Hindlimb muscle (tissue), 1 donor: Measurements from ENCODE around the gene TASOR2. TPM values are rescaled to one million over a fixed set of nuclear protein-coding genes. Genes with fewer than 3 reads are reported as not detected.

Source experiments
- DNase-seq: peaks from one replicate; pipeline ENCODE4 v3.0.0-alpha.2; 2013
- polyA plus RNA-seq: library from polyadenylated mRNA; unstranded; fragments of 120-200 nt; gene quantifications from one replicate; pipeline ENCODE4 v1.2.1, GENCODE V29; 2013; ENCODE audit not compliant: insufficient read length

The TASOR2 gene
- polyA plus RNA-seq, 1 donor: 29.3 TPM

DNA sequence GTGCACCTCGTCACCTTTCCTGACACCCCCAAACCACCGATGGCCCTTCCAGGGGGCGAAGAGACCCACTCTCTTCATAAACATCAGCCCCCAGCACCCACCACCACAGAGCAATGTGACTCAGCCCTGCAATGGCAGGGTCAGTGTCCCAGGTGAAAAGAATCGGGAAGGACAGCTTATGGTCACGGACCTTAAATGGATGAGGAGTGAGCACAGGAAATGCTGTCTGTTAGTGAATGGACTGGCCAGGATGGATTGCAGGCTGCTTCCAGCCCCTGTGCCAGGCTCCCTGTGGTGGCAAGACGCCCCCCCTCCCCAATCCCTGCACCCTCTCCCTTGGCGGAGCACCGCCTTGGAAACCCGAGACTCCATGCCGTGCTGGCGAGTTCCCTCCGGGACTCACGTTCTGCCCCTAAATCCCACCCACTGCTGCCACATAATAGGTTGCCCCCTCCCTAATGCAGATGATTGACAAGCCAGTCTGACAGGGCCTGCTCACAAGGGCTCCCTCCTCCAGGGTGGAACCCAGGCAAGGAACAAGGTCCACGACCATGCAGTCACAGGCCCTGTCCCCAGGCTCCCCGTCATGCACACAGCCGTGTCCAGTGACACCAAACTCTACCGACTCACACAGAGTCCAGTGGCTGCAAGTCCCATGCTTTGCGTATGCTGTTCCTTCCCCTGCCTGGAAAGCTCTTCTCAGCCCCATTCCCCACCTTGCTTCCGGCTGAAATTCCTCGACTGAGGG is 25.6 kb upstream of the TASOR2 start:
- DNase-seq: no peak

DNA sequence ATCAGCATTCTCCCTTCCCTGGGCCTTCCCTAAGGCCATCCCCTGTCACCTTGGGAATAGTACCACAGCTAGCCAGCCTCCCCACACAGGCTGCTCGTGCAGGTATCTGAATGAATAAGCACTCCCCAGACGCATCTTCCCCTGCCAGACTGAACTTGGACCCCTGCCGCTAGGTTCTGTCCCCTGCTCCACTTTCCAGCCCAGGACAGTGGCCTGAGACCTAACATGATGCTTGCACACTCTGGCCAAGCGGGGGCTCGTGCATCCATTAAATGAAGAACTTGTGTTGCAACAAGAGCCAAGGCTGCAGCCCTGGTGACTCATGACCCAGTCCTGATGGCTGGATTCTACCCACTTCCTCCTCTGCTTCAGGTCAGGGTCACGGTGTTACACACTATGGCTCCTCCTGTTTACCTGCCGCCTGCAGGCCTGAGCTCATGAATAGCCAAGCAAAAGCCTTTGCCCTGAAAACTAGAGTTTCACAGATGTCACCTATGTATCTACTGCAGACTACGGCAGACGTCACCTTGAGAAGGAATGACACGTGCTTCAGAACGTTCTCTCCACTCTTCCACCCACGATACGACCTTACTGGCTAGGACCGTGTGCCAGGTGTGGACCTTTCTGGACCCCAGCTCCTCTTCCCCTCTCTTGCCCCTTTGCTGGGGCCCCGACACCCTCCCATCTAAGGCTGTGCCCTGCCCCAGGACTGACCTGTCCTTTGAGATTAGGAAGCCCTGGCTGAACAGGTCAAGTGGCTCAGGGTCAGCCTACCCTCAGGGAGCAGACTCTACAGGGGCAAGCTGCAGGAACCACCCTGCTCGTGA is 24.7 kb upstream of the TASOR2 start:
- no peak for DNase-seq

DNA sequence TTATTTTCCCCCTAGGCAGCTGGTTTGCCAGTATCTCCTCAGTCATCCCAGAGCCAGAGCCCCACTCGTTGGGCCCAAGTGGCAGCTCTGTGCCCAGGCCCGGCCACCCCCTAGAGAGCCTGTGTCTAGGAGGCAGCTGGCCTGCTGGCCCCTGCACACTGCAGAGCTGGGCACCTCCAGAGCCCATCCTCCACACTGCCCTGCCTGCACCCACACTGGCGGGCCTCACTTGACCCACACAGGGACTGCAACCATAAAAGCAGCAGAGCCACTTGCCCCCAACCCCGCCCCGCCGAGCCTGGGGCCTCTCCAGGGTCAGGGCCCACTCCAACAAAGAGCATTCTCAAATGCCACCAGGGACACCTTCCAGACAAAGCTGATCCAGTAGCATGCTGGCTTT is 23.6 kb upstream of the TASOR2 start:
- no peak for DNase-seq

DNA sequence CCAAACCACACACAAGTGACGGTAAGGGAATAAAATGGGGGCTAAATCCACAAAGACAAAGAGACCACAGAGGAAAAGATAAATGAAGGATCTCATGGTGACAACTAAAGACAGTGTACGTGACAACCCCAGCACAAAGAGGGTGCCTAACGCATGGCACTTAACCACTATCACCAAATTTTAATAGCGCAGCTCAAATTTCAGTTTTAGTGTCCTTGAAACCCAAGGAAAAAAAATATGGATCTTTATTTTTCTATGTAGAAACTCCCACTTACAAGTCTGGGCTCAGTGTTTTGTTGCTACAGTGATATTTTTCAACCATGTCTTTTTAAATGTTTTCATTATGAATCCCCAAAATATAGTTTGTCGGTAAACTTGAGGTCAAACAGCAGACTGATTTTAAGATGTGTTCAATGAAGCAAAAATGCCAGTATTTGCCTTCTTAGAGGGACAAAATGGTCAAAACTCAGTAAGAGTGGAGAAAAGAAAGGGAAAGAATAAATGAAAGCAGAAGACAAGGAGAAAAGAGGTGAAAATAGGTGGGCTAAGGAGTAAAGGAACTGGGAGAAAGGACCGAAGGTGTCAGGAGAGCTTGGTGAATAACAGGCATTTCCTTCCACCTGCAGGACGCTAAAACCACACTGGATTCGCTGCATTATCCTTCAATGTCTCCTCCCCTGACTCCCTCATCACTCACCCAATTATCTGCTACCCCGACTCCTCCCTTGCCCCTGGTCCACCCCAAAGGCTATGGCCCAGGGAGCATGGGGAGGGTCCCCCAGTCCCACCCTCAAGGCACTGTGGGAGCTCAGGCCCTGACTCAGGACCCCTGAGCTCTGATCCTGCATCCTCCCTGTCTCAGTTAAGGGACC is 21.7 kb upstream of the TASOR2 start:
- no peak for DNase-seq

DNA sequence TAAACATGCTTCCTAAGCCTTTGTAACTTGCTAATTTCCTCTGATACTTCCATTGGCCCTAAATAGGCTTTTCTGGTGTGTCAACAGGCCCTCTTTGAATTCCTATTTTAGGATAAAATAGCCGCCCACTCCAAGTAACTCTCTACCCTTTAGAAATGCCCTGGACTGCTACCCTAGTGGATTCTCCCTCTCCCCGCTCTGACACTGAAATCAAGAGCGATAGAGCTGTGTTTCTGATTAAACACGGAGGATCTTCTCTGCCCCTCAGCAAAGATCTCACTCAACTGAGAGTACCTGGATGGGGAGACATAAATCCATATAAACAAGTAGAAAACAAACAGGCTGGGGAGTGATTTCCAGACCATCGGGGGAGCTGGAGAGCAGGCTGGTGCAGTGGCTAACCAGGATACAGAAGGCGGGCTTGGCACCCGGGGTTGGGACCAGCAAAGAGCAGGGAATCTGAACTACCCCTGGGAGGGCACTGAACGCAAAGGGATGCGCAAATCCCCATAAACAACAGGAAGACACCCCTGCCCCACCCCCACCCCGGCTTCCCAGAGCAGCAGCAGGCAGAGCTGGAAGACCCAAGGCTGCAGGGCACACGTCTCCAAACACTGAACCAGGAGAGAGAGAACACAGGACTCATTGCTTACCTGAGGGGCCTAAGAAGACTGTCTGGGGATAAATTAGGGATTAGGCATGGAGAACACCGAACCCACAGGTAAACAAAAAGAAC is 20.8 kb upstream of the TASOR2 start:
- DNase-seq: no peak

DNA sequence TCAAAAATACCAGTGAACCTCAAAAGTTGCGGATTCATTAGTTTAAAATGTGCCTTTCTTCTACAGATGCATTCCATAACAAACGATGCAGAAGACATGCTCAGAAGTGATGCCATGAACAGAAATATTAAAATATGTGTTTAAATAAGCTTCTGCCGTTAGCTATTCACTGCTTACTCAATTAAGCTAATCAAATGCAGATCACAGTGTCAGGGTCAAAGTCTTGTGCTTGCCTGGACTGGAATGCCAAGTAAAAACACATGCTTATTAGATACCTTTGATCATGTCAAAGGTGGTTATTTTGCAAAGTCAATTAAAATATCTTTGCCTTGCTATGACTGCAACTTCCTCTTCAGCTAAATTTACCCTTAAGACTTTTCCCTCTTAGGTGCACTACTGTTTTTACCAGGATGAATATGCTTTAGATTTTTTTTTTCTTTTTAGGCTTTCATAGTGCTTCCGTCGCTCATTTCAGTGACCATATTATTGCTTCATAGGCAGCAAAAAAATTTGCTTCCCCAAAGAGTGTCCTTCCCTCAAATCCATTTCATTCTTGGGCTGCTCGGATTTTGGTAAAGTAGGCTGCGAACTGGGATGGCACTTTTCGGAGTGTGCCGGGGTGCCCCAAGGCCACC is 19.1 kb upstream of the TASOR2 start:
- DNase-seq: no peak

DNA sequence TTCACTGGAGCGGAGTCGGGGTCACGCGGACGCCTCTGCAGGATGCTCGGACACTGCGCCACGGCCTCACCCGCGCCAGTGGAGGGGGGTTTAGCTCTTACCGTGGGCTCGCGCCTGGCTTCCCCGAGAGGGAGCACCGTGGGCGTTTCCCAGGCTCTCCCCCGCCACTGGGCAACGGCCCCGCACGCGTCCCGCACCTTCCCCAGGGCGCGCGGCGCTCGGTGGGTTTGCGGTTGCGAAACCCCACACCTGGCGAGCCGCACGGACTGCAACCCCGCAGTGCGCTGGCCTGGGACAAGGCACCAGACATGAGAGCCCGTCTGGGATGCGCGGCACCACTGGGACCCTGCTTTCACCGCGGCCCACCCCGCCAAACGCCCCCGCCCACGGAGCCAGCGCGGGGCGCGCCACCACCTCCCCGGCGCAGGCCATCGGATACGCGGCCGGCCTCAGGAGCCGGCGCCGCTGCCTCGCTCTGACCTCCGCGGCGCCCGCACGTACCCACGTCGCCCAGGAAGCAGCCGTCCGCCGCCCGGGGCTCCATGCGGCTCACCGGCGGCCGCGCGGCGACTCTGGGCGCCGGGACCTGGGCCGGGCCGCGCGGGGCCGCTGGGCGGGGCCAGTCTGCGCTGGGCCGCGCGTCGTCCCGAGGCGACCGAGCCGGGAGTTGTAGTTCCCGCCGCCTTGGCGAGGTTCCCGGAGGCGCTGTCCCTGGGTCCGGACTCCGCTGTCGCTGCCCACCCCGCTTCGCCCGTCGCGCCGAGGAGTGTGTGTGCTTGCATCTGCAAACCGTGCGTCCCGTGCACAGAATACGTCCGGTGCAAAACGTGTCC is 18.4 kb upstream of the TASOR2 start, which contains the start of gene ASB13:
TSS of gene ASB13 (minus strand) at position 588 of the 833 bp plus-strand sequence. CDS start at position 544, 44 bp downstream.
- DNase-seq: peak; percentile 78

DNA sequence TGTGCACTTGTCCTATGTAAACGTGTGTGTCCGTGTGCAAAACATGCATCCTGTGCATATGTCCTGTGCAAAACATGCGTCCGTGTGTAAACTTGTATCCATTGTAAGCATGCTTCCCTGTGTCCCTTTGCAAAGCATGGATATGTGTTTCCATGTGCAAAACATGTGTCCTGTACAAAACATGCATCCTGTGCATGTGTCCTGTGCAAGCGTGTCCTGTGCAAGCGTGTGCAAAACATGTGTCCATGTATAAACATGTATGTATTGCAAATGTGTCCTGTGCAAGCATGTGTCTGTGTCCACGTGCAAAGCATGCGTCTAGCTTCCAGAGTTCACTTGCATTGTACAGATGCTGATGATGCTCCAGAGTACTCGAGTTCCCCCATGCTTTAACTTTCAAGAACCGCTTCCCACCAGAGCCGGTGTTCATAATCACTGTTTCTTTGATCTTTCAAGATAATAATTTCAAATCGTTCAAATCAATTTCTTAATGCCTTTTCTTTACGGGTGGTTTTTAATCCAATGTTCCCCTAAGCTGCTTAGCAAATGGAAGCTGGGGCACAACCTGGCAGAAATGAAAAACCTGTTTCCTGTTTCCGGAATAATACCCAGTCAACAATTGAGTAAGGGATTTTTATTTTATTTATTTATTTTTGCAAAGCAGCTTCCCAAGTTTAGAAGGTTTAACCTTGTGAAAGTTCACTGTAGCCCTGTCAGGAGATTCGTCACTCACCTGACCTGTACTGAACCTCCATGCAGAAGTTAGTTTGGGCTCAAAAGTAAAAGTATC is 17.6 kb upstream of the TASOR2 start:
- no peak for DNase-seq

DNA sequence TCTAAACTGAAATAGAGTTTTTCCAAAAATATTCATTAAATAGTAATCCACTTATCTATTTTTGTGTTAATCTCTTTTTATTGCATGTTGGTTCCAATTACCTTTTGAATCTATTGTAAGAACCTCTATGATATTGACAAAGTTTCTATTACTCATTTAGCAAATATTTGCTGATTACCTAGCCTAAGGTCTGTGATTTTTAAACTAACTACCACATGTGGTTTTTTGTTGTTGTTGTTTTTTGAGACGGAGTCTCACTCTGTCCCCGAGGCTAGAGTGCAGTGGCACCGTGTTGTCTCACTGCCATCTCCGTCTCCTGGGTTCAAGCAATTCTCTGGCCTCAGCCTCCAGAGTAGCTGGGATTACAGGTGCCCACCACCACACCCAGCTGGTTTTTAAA is 16.2 kb upstream of the TASOR2 start:
- no peak for DNase-seq

DNA sequence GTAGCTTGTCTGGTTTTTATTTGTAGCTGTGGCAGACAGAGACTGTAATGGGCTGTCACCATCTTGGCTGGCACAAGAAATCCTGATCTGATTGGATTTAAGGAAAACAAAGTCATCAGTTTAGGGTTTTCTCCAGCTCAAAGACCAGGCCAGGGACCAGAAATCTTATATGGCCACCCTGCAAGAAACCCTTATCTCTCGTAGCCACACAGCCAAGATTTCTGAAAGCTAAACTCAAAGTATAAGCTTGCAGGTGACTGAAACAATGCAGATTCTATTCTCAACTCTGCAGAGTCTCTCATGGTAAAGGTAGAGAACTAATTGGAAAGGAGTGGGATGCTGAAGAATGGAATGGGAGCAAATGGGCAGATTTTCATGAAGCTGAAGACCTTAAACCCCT is 15.0 kb upstream of the TASOR2 start:
- no peak for DNase-seq

DNA sequence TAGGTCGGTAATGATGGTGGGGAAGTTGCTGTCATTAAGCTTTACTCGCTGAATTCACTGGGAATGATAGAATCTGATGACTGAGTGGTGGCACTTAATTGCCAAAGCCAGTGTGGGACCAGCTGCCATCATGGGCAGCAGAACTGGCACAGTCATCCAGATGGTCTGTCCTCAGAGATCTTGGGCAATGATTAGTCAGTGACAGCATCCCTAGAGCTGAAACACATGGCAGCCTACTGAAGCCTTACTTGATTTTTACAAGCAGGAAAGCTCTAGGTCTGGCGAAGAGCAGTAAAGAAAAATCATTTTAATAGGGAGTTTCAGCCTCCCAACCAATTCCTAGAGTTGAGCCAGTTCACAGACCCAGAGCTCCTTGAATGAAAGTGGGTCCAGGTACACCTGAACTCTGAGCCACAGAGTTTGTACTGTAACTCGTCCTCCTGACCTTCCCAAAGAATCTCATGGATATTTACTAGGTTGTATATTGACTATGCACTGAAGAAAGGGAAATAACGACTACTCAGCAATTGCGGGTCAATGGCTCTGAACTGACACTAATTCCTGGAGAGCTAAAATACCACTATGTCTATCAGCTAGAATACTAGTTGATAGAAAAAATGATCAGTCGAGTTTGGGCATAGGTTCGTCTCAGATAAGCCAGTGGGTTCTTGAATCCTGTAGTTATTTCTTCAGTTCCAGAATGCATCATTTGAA is 13.8 kb upstream of the TASOR2 start:
- DNase-seq: no peak

DNA sequence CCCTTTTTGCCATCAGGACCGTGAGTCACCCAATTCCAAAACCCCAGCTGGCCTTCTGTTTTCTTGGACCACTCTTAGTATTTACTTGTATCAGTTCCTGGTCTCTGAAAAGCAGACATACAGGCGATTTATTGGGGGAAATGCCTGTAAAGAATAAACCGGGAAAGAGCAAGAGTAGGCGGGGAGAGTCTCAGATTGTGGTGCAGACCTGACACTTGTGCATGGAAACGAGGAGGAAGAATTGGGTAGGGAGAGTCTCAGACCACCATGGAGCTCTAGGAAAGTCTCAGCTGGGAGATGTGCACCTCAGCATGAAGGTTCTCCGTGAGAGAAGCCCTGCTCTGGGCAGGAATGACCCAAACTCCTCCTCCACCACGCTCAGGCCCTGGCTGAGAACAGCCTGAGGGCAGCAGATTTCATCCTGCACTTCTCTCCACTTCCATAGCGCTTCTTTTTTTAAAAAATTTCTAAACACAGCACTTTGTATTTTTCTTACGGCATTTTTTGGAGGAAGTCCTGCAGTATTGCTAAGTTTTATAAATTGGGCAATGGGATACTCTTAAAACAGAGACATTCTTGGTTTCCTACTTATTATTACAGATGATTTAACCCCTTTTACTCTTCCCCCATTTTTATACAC is 6.1 kb upstream of the TASOR2 start:
- DNase-seq: no peak

DNA sequence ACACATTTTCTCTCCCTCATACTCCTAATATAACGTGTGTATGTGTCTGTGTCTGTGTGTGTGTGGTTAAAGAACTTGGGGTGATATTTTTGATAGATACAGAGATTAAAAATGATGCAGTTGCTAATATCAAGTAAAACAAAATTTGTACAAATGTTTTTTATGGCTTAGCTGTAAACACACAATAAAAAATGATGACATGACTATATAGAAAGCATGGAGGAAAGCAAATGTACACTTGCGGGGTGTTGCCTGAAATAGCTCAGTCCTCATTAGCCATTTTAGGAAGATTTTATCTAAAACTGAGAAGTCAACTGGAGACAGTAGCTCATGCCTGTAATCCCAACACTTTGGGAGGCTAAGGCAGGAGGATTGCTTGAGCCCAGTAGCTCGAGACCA is 5.6 kb upstream of the TASOR2 start:
- DNase-seq: no peak

DNA sequence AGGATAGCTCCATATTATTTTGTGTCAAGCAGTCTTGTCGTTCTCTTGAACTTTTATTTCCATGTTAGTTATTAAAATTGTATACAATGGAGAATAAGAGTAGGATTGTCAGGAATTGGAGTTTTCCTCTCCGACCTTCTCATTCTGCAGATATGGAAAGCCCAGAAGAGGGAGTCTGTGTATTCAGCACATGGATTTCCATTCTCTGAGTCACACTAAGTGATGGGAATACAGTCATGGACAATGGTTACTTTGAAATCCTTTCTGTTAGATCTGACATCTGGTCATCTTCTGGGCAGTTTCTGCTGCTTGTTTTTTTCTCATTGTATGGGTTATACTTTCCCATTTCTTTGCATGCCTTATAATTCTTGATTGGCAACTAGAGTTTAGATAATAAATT is 5.0 kb upstream of the TASOR2 start:
- no peak for DNase-seq

DNA sequence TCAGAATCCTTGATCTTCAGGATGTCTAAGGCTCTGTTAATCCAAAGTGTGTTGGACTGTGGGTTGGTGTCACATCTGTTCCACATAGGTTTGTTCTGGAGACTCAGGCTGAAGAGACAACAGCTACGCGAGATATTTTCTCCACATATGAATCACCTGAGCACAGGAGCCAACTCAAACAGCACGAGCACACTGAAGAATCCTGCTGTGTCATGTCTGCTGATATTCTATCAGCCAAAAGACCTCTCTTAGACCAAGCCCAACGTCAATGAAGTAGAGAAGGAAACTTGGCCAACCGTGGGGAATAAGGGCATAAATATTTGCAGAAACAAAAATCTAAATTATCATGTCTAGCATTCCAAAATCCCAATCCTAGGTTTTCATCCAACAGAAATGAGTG is 2.7 kb upstream of the TASOR2 start:
- no peak for DNase-seq

DNA sequence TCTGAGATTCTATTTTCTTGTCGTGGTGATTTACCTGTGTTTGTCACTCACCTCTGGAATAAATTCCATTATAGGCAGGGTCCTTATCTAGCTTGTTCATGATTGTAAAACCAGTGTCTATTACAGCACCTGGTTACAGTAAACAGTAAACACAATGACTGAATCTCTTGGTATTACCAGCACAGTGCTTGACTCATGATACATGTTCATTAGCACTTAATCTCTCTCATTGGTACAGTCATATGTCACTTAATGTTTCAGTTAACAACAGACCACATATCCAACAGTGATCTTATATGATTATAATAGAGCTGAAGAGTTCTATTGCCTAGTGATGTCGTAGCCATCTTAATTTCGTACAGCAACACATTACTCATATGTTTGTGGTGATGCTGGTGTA is 1.6 kb upstream of the TASOR2 start:
- DNase-seq: no peak

DNA sequence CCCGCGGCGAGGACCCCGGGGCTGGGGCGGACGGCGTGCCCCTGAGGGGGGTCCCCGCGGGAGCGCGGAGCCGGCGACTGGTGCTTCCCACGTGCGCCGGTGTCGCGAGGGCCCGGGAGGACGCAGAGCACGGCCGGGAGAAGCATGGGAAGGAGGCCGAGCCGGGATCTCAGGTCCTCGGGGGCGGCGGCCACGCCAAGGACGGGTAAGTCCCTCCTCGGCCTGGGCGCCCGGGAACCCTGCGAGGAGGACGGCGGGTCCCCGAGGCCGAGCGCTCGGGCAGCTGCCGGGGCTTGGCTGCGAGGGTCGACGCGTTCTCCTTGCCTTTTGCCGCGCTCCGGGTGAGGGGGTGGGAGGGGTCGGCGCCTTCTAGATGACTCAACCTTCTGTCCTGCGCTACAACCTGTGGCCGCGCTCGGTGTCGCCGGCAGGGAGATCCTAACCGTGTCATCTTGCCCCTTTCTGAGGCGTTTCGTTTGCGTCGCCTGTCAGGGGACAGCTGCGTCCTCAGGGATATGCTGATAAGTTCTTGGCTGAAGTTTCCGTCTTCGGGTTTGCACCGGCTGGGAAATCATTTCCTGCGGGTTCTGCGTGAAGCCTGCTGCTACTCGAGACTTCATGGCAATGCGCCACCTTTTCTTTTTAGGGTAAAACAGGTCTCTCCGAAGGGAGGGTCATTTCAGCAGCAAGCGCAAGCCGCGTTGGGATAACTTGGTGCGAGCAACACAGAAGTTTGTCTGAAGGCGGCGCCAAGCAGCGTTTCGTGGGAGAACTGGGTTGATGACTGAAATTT is 529 bp downstream of the TASOR2 start:
- DNase-seq: peak; percentile 74

DNA sequence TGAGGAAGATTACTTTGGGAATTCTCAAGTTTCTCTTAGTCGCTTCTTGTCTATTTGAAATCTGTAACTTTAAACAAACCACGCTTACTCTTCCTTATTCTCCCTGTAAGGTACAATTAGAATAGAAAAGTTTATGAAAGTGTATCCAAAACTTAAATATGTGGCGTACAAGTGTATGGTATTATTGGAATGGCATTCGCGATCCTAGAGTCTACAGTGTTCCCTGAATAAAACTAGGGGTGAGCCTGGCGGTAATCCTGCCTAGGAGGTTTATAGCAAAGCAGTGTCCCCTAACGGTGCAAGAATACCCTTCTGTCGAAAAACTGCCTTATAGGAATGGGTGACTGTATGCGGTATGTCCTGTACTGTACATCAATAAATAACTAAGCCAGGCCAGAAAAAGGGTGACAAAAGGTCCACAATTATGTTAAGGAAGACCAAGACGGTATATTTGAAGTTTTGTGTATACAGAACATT is 1.2 kb downstream of the TASOR2 start:
- no peak for DNase-seq
